HepG2 (cell line): ENCODE results near the gene MRLN. TPM values are rescaled to one million over a fixed set of nuclear protein-coding genes. Genes with fewer than 3 reads are reported as not detected.

Source experiments
- ATAC-seq: fragments of 200-7000 bp; cut with Tn5 transposase; 3 replicates; pipeline ENCODE4 v1.9.1; 2020; ENCODE audit warnings: mild to moderate bottlenecking, moderate library complexity
- BruUV-seq: library from RNA; stranded (reverse); fragments of 400-500 nt; replicated peaks from 2 replicates; lab custom pipeline; 2021; lab: Mats Ljungman, UMichigan
- CTCF ChIA-PET: fragments of 300-600 bp; formaldehyde crosslinking; extraction: SDS; loops from one replicate; lab custom pipeline; 2021; ENCODE audit warnings: low total read pairs, inconsistent platforms, low intra/inter-chr PET ratio; lab: Yijun Ruan, JAX
- POLR2A ChIA-PET: fragments of 350-600 bp; sonication (Branson Sonifier 250); formaldehyde crosslinking; loops from one replicate; lab custom pipeline; 2020; ENCODE audit warnings: antibody characterized with exemption, inconsistent platforms; lab: Yijun Ruan, JAX
- DNase-seq: peaks from one replicate; pipeline ENCODE4 v3.0.0-alpha.2; 2015; ENCODE audit warnings: low spot score
- FAIRE-seq: peaks from 3 replicates; lab custom pipeline; 2011; peaks lifted over from hg19 to GRCh38; lab: Jason Lieb, UNC
- H2AFZ ChIP-seq: one replicate; pipeline ENCODE4 v1.6.1; 2011; ENCODE audit warnings: low read length, inconsistent platforms
- H3K27ac ChIP-seq: fragments of 300-600 bp; 3 replicates; pipeline ENCODE4 v1.8.0; 2011; ENCODE audit warnings: mixed run types, mild to moderate bottlenecking, mixed read lengths, low read length, inconsistent platforms; ENCODE audit not compliant: insufficient read depth; ENCODE audit errors: extremely low read length
- H3K27me3 ChIP-seq, 2 experiments: fragments of 200-600 bp in 1 of 2; 2 replicates in 1 of 2; 3 replicates in 1 of 2; pipeline versions ENCODE4 v1.6.0 to v1.8.0; 2011; ENCODE audit warnings: low read length in 2 of 2, mild to moderate bottlenecking in 2 of 2, moderate library complexity in 2 of 2, inconsistent platforms in 1 of 2; ENCODE audit not compliant: insufficient read depth in 2 of 2, control insufficient read depth in 1 of 2
- H3K36me3 ChIP-seq, 2 experiments: fragments of 200-600 bp in 1 of 2; replicated peaks in 1 of 2; 2 replicates in 1 of 2; 3 replicates in 1 of 2; pipeline versions ENCODE4 v1.5.1 to v1.8.0; 2011; ENCODE audit warnings: low read length in 2 of 2, inconsistent platforms in 1 of 2; ENCODE audit not compliant: insufficient read depth in 2 of 2, control insufficient read depth in 1 of 2
- H3K4me1 ChIP-seq: 2 replicates; pipeline ENCODE4 v1.5.1; 2012; ENCODE audit warnings: low read length, inconsistent platforms; ENCODE audit not compliant: insufficient read depth
- H3K4me2 ChIP-seq: 2 replicates; pipeline ENCODE4 v1.6.0; 2011; ENCODE audit warnings: low read depth, low read length, inconsistent platforms
- H3K4me3 ChIP-seq, 3 experiments: fragments of 200-600 bp in 1 of 3; sonication (generic), shearing (Covaris generic) in 1 of 3; replicated peaks in 1 of 3; 2 replicates each; pipeline ENCODE4 v1.5.1; 2011 to 2016; ENCODE audit warnings: low read length in 3 of 3, inconsistent platforms in 2 of 3, low read depth in 2 of 3, mild to moderate bottlenecking in 2 of 3, control low read depth in 1 of 3, mixed read lengths in 1 of 3; ENCODE audit not compliant: insufficient read depth in 1 of 3
- H3K79me2 ChIP-seq: one replicate; pipeline ENCODE4 v1.6.1; 2011; ENCODE audit warnings: low read length, inconsistent platforms; ENCODE audit not compliant: insufficient read depth
- H3K9ac ChIP-seq: 2 replicates; pipeline ENCODE4 v1.6.0; 2011; ENCODE audit warnings: mild to moderate bottlenecking, low read depth, low read length, inconsistent platforms; ENCODE audit not compliant: insufficient read depth
- H3K9me3 ChIP-seq: 2 replicates; pipeline ENCODE4 v1.5.1; 2012; ENCODE audit warnings: mild to moderate bottlenecking, low read length
- H4K20me1 ChIP-seq: 2 replicates; pipeline ENCODE4 v1.6.0; 2011; ENCODE audit warnings: inconsistent platforms, mild to moderate bottlenecking, low read length, moderate library complexity; ENCODE audit not compliant: insufficient read depth
- JDP2 ChIP-seq: sonication (generic); formaldehyde crosslinking; IDR thresholded peaks from 2 replicates; pipeline ENCODE4 v1.8.1; 2022; ENCODE audit warnings: missing genetic modification reagents, borderline replicate concordance
- KDM1A ChIP-seq: IDR thresholded peaks from 2 replicates; pipeline ENCODE4 v1.6.1; 2016; ENCODE audit warnings: missing compliant biosample characterization
- KDM5B ChIP-seq: sonication (generic); formaldehyde crosslinking; IDR thresholded peaks from 2 replicates; pipeline ENCODE4 v1.4.0; 2020; ENCODE audit warnings: missing genetic modification reagents, mild to moderate bottlenecking, borderline replicate concordance
- KLF13 ChIP-seq: sonication (generic); formaldehyde crosslinking; IDR thresholded peaks from 2 replicates; pipeline ENCODE4 v1.4.0; 2020; ENCODE audit warnings: mild to moderate bottlenecking, missing genetic modification reagents
- RAD51 ChIP-seq: fragments of 450-650 bp; IDR thresholded peaks from 2 replicates; pipeline ENCODE4 v1.6.1; 2016; ENCODE audit warnings: borderline replicate concordance
- REPIN1 ChIP-seq: sonication (generic); formaldehyde crosslinking; IDR thresholded peaks from 2 replicates; pipeline ENCODE4 v1.8.0; 2022; ENCODE audit warnings: missing genetic modification reagents, low read depth, mild to moderate bottlenecking, borderline replicate concordance
- RFXANK ChIP-seq: IDR thresholded peaks from 2 replicates; pipeline ENCODE4 v1.6.1; 2016
- SRSF4 ChIP-seq: fragments of 200-400 bp; formaldehyde crosslinking; IDR thresholded peaks from one replicate; pipeline ENCODE4 v1.6.1; 2018; ENCODE audit warnings: mild to moderate bottlenecking, low read depth, low read length, moderate library complexity; ENCODE audit not compliant: poor library complexity, severe bottlenecking
- ZNF235 ChIP-seq: sonication (generic); formaldehyde crosslinking; IDR thresholded peaks from 2 replicates; pipeline ENCODE4 v1.8.1; 2023; ENCODE audit warnings: mild to moderate bottlenecking, missing genetic modification reagents, borderline replicate concordance
- ZNF781 ChIP-seq: sonication (generic); formaldehyde crosslinking; IDR thresholded peaks from 2 replicates; pipeline ENCODE4 v1.5.1; 2020; ENCODE audit warnings: borderline replicate concordance, mild to moderate bottlenecking, missing genetic modification reagents; ENCODE audit errors: not compliant biosample characterization
- ZSCAN9 ChIP-seq: IDR thresholded peaks from 2 replicates; pipeline ENCODE4 v1.6.1; 2016; ENCODE audit warnings: borderline replicate concordance
- WGBS: methylation state at CpG from one replicate; pipeline ENCODE4 v1.1.6; 2017; ENCODE audit warnings: low lambda C conversion rate; 5-methylcytosine and 5-hydroxymethylcytosine counted together
- in situ Hi-C: cut with HindIII; loops from 2 replicates; pipeline ENCODE4 v1.10.0; 2017; ENCODE audit warnings: low pct_unique_long_range_greater_than_20kb; ENCODE audit not compliant: extremely low pct_ligation_motif_present
- intact Hi-C: fragments of 100-400 bp; cut with micrococcal nuclease; formaldehyde crosslinking; loops from one replicate; pipeline ENCODE4 v1.10.0; 2022; ENCODE audit not compliant: unreplicated experiment
- polyA plus RNA-seq, 8 experiments: library from polyadenylated mRNA; depleted of rRNA in 3 of 8; stranded (reverse) in 7 of 8; unstranded in 1 of 8; fragments of >200 nt; fragmentation: Illumina TruSeq in 4 of 8; extraction: Trizol in 4 of 8; gene quantifications; 2 replicates each; pipeline versions ENCODE4 v1.2.1 to v1.2.3, GENCODE V29; 2011 to 2016; ENCODE audit warnings: low read depth in 4 of 8, missing spikeins in 1 of 8, mixed read lengths in 1 of 8; ENCODE audit not compliant: insufficient read depth in 1 of 8
- total RNA-seq, 5 experiments: library from RNA; depleted of rRNA; stranded (reverse); fragments of >200 nt; fragmentation: Illumina TruSeq; extraction: Trizol; gene quantifications; 2 replicates each; pipeline ENCODE4 v1.2.3, GENCODE V29; 2016; ENCODE audit warnings: low read depth in 1 of 5
- TF ChIP-seq, protein P1 (sequence below): sonication (generic); formaldehyde crosslinking; IDR thresholded peaks from 2 replicates; pipeline ENCODE4 v1.8.0; 2022; ENCODE audit warnings: missing genetic modification reagents, low read depth, mild to moderate bottlenecking, borderline replicate concordance
- TF ChIP-seq, protein P2 (sequence below): sonication (generic); formaldehyde crosslinking; IDR thresholded peaks from 2 replicates; pipeline ENCODE4 v1.4.0; 2020; ENCODE audit warnings: mild to moderate bottlenecking, missing genetic modification reagents, borderline replicate concordance
- TF ChIP-seq, protein P3 (sequence below): sonication (generic); formaldehyde crosslinking; IDR thresholded peaks from 2 replicates; pipeline ENCODE4 v1.4.0; 2020; ENCODE audit warnings: missing genetic modification reagents
- TF ChIP-seq, protein P4 (sequence below): sonication (generic); formaldehyde crosslinking; IDR thresholded peaks from 2 replicates; pipeline ENCODE4 v1.4.0; 2020; ENCODE audit warnings: missing genetic modification reagents

The MRLN gene
- total and polyA plus RNA-seq, 2 of the 13 experiments (the other 11 are each of a cell fraction or from before 2014, with no cell fraction given): not detected

DNA sequence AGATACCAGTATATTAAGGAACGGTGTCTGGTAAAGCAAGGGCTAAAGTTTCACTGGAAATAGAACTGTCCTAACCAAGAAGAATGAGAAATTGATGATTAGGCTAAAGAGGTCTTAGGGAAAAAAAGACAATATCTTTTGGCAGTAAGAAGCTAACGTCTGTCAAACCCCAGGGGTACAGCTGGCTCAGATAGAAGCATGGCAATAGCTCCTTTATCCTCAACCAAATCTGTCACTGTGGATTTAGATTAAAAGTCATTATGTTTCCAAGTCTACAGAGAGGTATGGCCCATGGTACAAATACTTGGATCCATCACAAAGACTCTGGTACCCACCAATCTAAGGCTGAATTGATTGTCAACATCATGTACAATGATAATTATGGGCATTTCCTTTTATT lies 35.0 kb downstream of the MRLN start (continued):
- TF ChIP-seq ZNF781 (CRISPR knock-in tag): no peak
- TF ChIP-seq, protein P1, sequence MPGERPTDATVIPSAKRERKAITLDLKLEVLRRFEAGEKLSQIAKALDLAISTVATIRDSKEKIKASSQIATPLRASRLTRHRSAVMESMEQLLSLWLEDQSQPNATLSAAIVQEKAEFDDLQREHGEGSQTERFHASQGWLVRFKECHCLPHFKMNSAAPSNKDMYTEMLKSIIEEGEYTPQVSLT: no peak
- TF ChIP-seq KDM1A: no peak
- no peak for TF ChIP-seq KDM5B (CRISPR knock-in tag)
- no peak for TF ChIP-seq ZNF235 (CRISPR knock-in tag)
- TF ChIP-seq ZSCAN9 (CRISPR knock-in tag): no peak

DNA sequence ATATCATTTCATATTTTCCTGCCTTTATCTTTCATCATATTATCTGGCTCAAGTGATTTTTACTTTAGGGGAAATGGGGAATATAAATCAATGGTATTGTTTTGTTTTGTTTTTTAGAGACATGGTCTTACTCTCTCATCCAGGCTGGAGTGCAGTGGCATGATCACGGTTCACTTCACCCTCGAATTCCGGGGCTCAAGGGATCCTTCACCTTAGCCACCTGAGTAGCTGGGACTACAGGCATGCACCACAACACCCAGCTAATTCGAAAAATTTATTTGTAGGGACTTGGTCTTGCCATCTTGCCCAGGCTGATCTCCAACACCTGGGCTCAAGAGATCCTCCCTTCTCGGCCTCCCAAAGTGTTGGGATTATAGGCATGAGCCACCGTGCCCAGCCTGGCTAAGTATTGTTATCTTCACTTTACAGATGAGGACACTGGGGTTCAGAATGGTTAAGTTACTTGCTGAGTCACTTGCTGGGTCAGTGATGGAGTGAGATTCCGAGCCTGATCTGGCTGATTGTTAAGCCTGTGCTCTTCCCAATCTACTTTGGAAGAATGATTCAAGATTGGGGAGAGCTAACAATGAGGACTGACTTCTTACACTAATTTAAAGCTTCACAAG lies 39.9 kb downstream of the MRLN start:
- ATAC-seq (no peak), FAIRE-seq (no peak), DNase-seq (no peak)
- Histone ChIP-seq H3K4me2 (no peak overlapping the region), H3K79me2 (no peaks in the 10 kb centered on the region), H3K4me3 (no peak overlapping the region), H3K4me1 (0 out of 2 replicates have a peak, but pooled peaks cover 7% of the 10 kb centered on the region), H3K36me3 (no peaks in the 10 kb centered on the region), H2AFZ (no peak overlapping the region), H3K27me3 (peaks cover 3 to 37% of the 10 kb centered on the region in 2 experiments; a peak in 3 of 5 replicates), H3K9me3 (no peaks in the 10 kb centered on the region), H3K27ac (no peak overlapping the region), H3K9ac (no peak overlapping the region), H4K20me1 (no peaks in the 10 kb centered on the region)
- BruUV-seq: no TSS peak
- in situ Hi-C loops (no loop called here), intact Hi-C loops (no loop called here)
- ChIA-PET CTCF (no interaction called here), POLR2A (no interaction called here)
- 25% methylated on average over 7 of the region's 7 CpGs for WGBS
- TF ChIP-seq, protein P2, sequence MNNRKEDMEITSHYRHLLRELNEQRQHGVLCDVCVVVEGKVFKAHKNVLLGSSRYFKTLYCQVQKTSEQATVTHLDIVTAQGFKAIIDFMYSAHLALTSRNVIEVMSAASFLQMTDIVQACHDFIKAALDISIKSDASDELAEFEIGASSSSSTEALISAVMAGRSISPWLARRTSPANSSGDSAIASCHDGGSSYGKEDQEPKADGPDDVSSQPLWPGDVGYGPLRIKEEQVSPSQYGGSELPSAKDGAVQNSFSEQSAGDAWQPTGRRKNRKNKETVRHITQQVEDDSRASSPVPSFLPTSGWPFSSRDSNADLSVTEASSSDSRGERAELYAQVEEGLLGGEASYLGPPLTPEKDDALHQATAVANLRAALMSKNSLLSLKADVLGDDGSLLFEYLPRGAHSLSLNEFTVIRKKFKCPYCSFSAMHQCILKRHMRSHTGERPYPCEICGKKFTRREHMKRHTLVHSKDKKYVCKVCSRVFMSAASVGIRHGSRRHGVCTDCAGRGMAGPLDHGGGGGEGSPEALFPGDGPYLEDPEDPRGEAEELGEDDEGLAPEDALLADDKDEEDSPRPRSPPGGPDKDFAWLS (CRISPR knock-in tag): no peak
- TF ChIP-seq SRSF4 (no peak), JDP2 (no peak), REPIN1 (no peak), RAD51 (no peak), KLF13 (CRISPR knock-in tag) (no peak), RFXANK (CRISPR knock-in tag) (no peak)
- TF ChIP-seq, protein P3, sequence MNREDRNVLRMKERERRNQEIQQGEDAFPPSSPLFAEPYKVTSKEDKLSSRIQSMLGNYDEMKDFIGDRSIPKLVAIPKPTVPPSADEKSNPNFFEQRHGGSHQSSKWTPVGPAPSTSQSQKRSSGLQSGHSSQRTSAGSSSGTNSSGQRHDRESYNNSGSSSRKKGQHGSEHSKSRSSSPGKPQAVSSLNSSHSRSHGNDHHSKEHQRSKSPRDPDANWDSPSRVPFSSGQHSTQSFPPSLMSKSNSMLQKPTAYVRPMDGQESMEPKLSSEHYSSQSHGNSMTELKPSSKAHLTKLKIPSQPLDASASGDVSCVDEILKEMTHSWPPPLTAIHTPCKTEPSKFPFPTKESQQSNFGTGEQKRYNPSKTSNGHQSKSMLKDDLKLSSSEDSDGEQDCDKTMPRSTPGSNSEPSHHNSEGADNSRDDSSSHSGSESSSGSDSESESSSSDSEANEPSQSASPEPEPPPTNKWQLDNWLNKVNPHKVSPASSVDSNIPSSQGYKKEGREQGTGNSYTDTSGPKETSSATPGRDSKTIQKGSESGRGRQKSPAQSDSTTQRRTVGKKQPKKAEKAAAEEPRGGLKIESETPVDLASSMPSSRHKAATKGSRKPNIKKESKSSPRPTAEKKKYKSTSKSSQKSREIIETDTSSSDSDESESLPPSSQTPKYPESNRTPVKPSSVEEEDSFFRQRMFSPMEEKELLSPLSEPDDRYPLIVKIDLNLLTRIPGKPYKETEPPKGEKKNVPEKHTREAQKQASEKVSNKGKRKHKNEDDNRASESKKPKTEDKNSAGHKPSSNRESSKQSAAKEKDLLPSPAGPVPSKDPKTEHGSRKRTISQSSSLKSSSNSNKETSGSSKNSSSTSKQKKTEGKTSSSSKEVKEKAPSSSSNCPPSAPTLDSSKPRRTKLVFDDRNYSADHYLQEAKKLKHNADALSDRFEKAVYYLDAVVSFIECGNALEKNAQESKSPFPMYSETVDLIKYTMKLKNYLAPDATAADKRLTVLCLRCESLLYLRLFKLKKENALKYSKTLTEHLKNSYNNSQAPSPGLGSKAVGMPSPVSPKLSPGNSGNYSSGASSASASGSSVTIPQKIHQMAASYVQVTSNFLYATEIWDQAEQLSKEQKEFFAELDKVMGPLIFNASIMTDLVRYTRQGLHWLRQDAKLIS (CRISPR knock-in tag): no peak
- TF ChIP-seq, protein P4, sequence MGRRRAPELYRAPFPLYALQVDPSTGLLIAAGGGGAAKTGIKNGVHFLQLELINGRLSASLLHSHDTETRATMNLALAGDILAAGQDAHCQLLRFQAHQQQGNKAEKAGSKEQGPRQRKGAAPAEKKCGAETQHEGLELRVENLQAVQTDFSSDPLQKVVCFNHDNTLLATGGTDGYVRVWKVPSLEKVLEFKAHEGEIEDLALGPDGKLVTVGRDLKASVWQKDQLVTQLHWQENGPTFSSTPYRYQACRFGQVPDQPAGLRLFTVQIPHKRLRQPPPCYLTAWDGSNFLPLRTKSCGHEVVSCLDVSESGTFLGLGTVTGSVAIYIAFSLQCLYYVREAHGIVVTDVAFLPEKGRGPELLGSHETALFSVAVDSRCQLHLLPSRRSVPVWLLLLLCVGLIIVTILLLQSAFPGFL (CRISPR knock-in tag): no peak
